Measurements from ENCODE around the gene YIPF4.

- TF ChIP-seq CTCF (IDR thresholded peaks at IDR 0.05; ENCODE audit: low read depth, low read length) = no peak
- TF ChIP-seq POLR2A (IDR thresholded peaks at IDR 0.05; ENCODE audit: extremely low read depth, insufficient read length) = no peak
- TF ChIP-seq MYC (IDR thresholded peaks at IDR 0.05; ENCODE audit: low read depth, low read length) = no peak
Measured at GRCh38 chr2:32258242-32258641, 19.5 kb upstream of the YIPF4 start.

All from NB4 (cell line).